ENCODE results near the gene VWA2. TPM values are rescaled to one million over a fixed set of nuclear protein-coding genes. Genes with fewer than 3 reads are reported as not detected.

Gene VWA2
- total and polyA plus RNA-seq, 2 of the 4 experiments (the other 2 are of a cell fraction) = not detected

GRCh38 chr10:114262496-114262895 lies 23.4 kb downstream of the VWA2 start:
- no peaks in the 10 kb centered on the region for H4K20me1 ChIP-seq (ENCODE audit: insufficient read depth, low read length)
- ATAC-seq (ENCODE audit: low read depth) (no peak), DNase-seq (no peak)
- H3K4me3 ChIP-seq (ENCODE audit: insufficient read depth, low read depth, low read length) = no peak overlapping the region
- no peak overlapping the region for H4K91ac ChIP-seq (ENCODE audit: insufficient read depth, low read depth, low read length)
- no peak overlapping the region for H3K14ac ChIP-seq (replicated peaks; ENCODE audit: low read depth, low read length)
- no TSS peak for BruUV-seq (replicated peaks)
- H3K4me1 ChIP-seq (ENCODE audit: control insufficient read depth, insufficient read depth, low read length) = peaks cover 2% of the 10 kb centered on the region; the same call in 1 of the 2 replicates
- H2AK9ac ChIP-seq (replicated peaks; ENCODE audit: low read depth, low read length, poor library complexity) = no peak overlapping the region
- no peak overlapping the region for H2BK15ac ChIP-seq (ENCODE audit: low read depth, low read length)
- in situ Hi-C loops (cut with MboI; ENCODE audit: low sequenced_read_pairs) (no loop called here), dilution Hi-C loops (cut with HindIII; ENCODE audit: low sequenced_read_pairs, unreplicated experiment) (no loop called here), intact Hi-C loops (cut with micrococcal nuclease) (loop anchor here (10.0 kb wide), 1 partner anchor 318 kb away; no protein-coding TSS in a partner anchor)
- no peak overlapping the region for H3K9ac ChIP-seq (ENCODE audit: low read depth, low read length)
- H3K27ac ChIP-seq (ENCODE audit: insufficient read depth, low read length) = no peak overlapping the region
- H2AK5ac ChIP-seq (ENCODE audit: low read depth, low read length) = no peak overlapping the region
- no peak overlapping the region for H4K8ac ChIP-seq (ENCODE audit: low read depth in 2 of 2, low read length in 2 of 2)
- H2BK120ac ChIP-seq (ENCODE audit: low read depth, low read length) = no peak overlapping the region
- H2BK20ac ChIP-seq (ENCODE audit: low read depth, low read length) = no peak overlapping the region
- no peak overlapping the region for H2AFZ ChIP-seq (replicated peaks; ENCODE audit: low read length, poor library complexity)
- H3K36me3 ChIP-seq (ENCODE audit: control insufficient read depth, insufficient read depth, low read length) = no peaks in the 10 kb centered on the region
- no peak overlapping the region for H3K23ac ChIP-seq (ENCODE audit: low read depth, low read length)
- peaks cover 3% of the 10 kb centered on the region; the same call in 1 of the 2 replicates for H3K27me3 ChIP-seq (ENCODE audit: control insufficient read depth, insufficient read depth, low read length)
- ChIA-PET POLR2A (ENCODE audit: unreplicated experiment) (no interaction called here), CTCF (no interaction called here)
- H3K9me1 ChIP-seq (ENCODE audit: insufficient read depth, low read length) = no peaks in the 10 kb centered on the region
- H4K5ac ChIP-seq (ENCODE audit: low read depth, low read length) = no peak overlapping the region
- TF ChIP-seq CTCF (conservative IDR thresholded peaks at IDR 0.05; ENCODE audit: low read depth, low read length) = no peak
- TF ChIP-seq MAFK (IDR thresholded peaks at IDR 0.05; ENCODE audit: low read depth, low read length) = no peak
- TF ChIP-seq RCOR1 (IDR thresholded peaks at IDR 0.05; ENCODE audit: insufficient replicate concordance, low read length) = no peak
- no peak for TF ChIP-seq FOS (IDR thresholded peaks at IDR 0.05; ENCODE audit: low read depth, low read length)
- no peak for TF ChIP-seq MXI1 (IDR thresholded peaks at IDR 0.05; ENCODE audit: borderline replicate concordance, low read depth, low read length)
- no peak for TF ChIP-seq BHLHE40 (IDR thresholded peaks at IDR 0.05; ENCODE audit: low read depth, low read length)
- no peak for TF ChIP-seq POLR2A (IDR thresholded peaks at IDR 0.05; ENCODE audit: low read depth, low read length)
- no peak for TF ChIP-seq USF2 (IDR thresholded peaks at IDR 0.05; ENCODE audit: low read depth, low read length)
- no peak for TF ChIP-seq RAD21 (IDR thresholded peaks at IDR 0.05; ENCODE audit: low read length)
- no peak for TF ChIP-seq CEBPB (IDR thresholded peaks at IDR 0.05; ENCODE audit: low read depth, low read length)
- TF ChIP-seq RFX5 (IDR thresholded peaks at IDR 0.05; ENCODE audit: low read depth, low read length) = no peak
- TF ChIP-seq MAZ (IDR thresholded peaks at IDR 0.05; ENCODE audit: borderline replicate concordance, low read depth, low read length) = no peak
- no peak for TF ChIP-seq CHD1 (IDR thresholded peaks at IDR 0.05; ENCODE audit: low read depth, low read length)
- no peak for TF ChIP-seq SMC3 (IDR thresholded peaks at IDR 0.05; ENCODE audit: low read depth, low read length)
- TF ChIP-seq NFE2L2 (IDR thresholded peaks at IDR 0.05; ENCODE audit: low read depth, low read length) = no peak
- TF ChIP-seq ELK1 (IDR thresholded peaks at IDR 0.05; ENCODE audit: borderline replicate concordance, low read depth, low read length) = no peak
- H3K56ac ChIP-seq (ENCODE audit: extremely low read depth, insufficient read depth, low read length) = no peak overlapping the region
- 0% methylated on average over 1 of the region's 4 CpGs; no CpG with 5 or more reads in 1 of the 2 experiments for WGBS, 2 experiments (ENCODE audit: extremely low coverage in 2 of 2, insufficient read length in 1 of 2)
- no peaks in the 10 kb centered on the region for H3K9me3 ChIP-seq (ENCODE audit: control insufficient read depth, insufficient read depth, low read length)
- no peak overlapping the region for H3K4ac ChIP-seq (ENCODE audit: low read depth, low read length)
- H3K18ac ChIP-seq (ENCODE audit: low read depth, low read length) = no peak overlapping the region
- no peaks in the 10 kb centered on the region for H3K79me1 ChIP-seq (ENCODE audit: low read depth in 1 of 2, low read length in 2 of 2)
- H2BK5ac ChIP-seq (ENCODE audit: low read depth, low read length, poor library complexity, severe bottlenecking) = no peak overlapping the region
- H3K4me2 ChIP-seq (ENCODE audit: low read depth, low read length) = no peak overlapping the region
